Upper lobe of left lung (tissue), 4 donors: Measurements from ENCODE around the gene ARHGEF7.

Experiments used
- CTCF ChIP-seq, 6 experiments: fragments of 450-650 bp in 4 of 6; fragments of 200-600 bp in 2 of 6; sonication (generic) in 2 of 6; IDR thresholded peaks; one replicate each; pipeline ENCODE4 v1.5.1; 2016 to 2019; ENCODE audit warnings: antibody characterized with exemption in 6 of 6
- POLR2AphosphoS5 ChIP-seq, 2 donors: sonication (generic); formaldehyde crosslinking; IDR thresholded peaks; one replicate each; pipeline ENCODE4 v1.5.1; 2017; ENCODE audit warnings: antibody characterized with exemption in 2 of 2

- TF ChIP-seq CTCF (IDR thresholded peaks at IDR 0.05) (no peak), POLR2AphosphoS5 (IDR thresholded peaks at IDR 0.05) (no peak)
Observed at GRCh38 chr13:111233080-111233479, 118.0 kb downstream of the ARHGEF7 start.
